Suppressor macrophage treated with lipopolysaccharide for 1 hour (primary cell): ENCODE measurements around the gene UGT1A8.
"Not testable (repeated sequence)": the region's sequence is repeated elsewhere in the genome, so short reads cannot be mapped to it uniquely, and the experiment has no call there.

ENCODE experiments used
- DNase-seq, 3 donors: peaks; one replicate each; pipeline ENCODE4 v3.0.0-alpha.2; 2020 to 2022

The UGT1A8 gene

GRCh38 chr2:233689031-233689430 lies 71.6 kb downstream of the UGT1A8 start:
- DNase-seq, result no peak

- no peak for DNase-seq
These were observed 72.1 kb downstream of the UGT1A8 start for GRCh38 chr2:233689501-233689900.

GRCh38 chr2:233690444-233690843 lies 73.0 kb downstream of the UGT1A8 start:
- DNase-seq, result no peak

GRCh38 chr2:233691443-233692433 lies 74.3 kb downstream of the UGT1A8 start:
- DNase-seq, result no peak

- DNase-seq, result no peak
These were observed 75.2 kb downstream of the UGT1A8 start, which contains the start of gene UGT1A6 for GRCh38 chr2:233692648-233693047. TSS of gene UGT1A6 (plus strand) at chr2:233692890. CDS start at chr2:233693005, 115 bp downstream.

GRCh38 chr2:233693963-233694362 lies 76.5 kb downstream of the UGT1A8 start:
- DNase-seq, result no peak

GRCh38 chr2:233698740-233699139 lies 81.3 kb downstream of the UGT1A8 start:
- no peak for DNase-seq

GRCh38 chr2:233699424-233700027 lies 82.1 kb downstream of the UGT1A8 start:
- no peak for DNase-seq

- no peak for DNase-seq
These were observed 82.7 kb downstream of the UGT1A8 start for GRCh38 chr2:233700028-233700635.

- not testable (repeated sequence) for DNase-seq
These were observed 83.4 kb downstream of the UGT1A8 start for GRCh38 chr2:233700842-233701241.

GRCh38 chr2:233702238-233702637 lies 84.8 kb downstream of the UGT1A8 start:
- DNase-seq, result no peak

GRCh38 chr2:233705911-233706506 lies 88.6 kb downstream of the UGT1A8 start:
- no peak for DNase-seq

- DNase-seq, result no peak
These were observed 89.3 kb downstream of the UGT1A8 start for GRCh38 chr2:233706720-233707119.

- peak in 1 of 3 donors; percentile 15 for DNase-seq
These were observed 90.7 kb downstream of the UGT1A8 start for GRCh38 chr2:233707940-233708644.

- DNase-seq, result no peak
These were observed 91.5 kb downstream of the UGT1A8 start for GRCh38 chr2:233708942-233709341.

- peak; percentile 65 to 86 (median 78) for DNase-seq
These were observed 94.0 kb downstream of the UGT1A8 start for GRCh38 chr2:233711312-233712008.

GRCh38 chr2:233712611-233713261 lies 95.3 kb downstream of the UGT1A8 start, which contains the start of gene UGT1A5:
TSS of gene UGT1A5 (plus strand) at chr2:233712907. CDS start at chr2:233712992, 85 bp downstream.
- no peak for DNase-seq

- no peak for DNase-seq
These were observed 95.8 kb downstream of the UGT1A8 start for GRCh38 chr2:233713262-233713615.

- no peak for DNase-seq
These were observed 96.7 kb downstream of the UGT1A8 start for GRCh38 chr2:233714121-233714520.

GRCh38 chr2:233718552-233718951 lies 101.1 kb downstream of the UGT1A8 start, which contains the start of gene UGT1A4:
TSS of gene UGT1A4 (plus strand) at chr2:233718736. CDS start at chr2:233718821, 85 bp downstream.
- DNase-seq, result no peak

- no peak for DNase-seq
These were observed 111.4 kb downstream of the UGT1A8 start, which contains the start of gene UGT1A3 for GRCh38 chr2:233728723-233729301. TSS of gene UGT1A3 (plus strand) at chr2:233729042. CDS start at chr2:233729127, 85 bp downstream.
